HCT116 (cell line): ENCODE results near the gene TH.

Source experiments
- CEBPB ChIP-seq: IDR thresholded peaks from 2 replicates; pipeline ENCODE4 v1.6.1; 2012; ENCODE audit warnings: low read depth
- EZH2 ChIP-seq: fragments of 200-600 bp; sonication (generic); IDR thresholded peaks from 2 replicates; pipeline ENCODE4 v1.6.1; 2017; ENCODE audit warnings: antibody characterized with exemption, mixed run types
- RAD21 ChIP-seq: IDR thresholded peaks from 2 replicates; pipeline ENCODE4 v1.6.1; 2012; ENCODE audit warnings: low read depth, mild to moderate bottlenecking

- TF ChIP-seq RAD21 (no peak), CEBPB (no peak), EZH2 (no peak)
These were observed 43.1 kb upstream of the TH start for GRCh38 chr11:2214527-2215229.
